Measurements from ENCODE around the gene FGF4.

DNA sequence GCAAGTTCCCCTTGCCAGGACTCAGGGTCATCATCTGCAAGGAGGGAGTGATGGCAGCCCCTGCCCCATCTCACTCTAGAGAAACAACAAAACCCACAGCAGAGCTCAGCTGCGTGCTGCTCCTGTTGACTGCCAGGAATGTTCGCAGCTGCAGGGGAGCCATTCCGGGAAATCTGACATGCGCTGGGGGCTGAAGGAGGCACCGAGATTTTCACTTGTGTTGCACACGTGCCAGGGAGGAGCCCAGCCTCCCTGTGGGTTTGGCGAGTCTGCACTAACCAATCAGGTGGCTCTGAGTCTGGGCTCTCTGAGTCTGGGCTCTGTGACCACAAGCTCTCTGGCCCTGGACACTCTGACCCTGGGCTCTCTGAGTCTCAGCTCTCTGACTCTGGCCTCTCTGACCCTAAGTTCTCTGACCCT is 33.5 kb upstream of the FGF4 start:
- no peak for TF ChIP-seq CTCF (IDR thresholded peaks at IDR 0.05; ENCODE audit: extremely low read depth in 1 of 2, insufficient read depth in 1 of 2, low read depth in 1 of 2, low read length in 2 of 2)
- TF ChIP-seq FOS (IDR thresholded peaks at IDR 0.05; ENCODE audit: borderline replicate concordance, insufficient read depth, low read length) = no peak
- TF ChIP-seq JUN (IDR thresholded peaks at IDR 0.05; ENCODE audit: borderline replicate concordance, insufficient read depth, insufficient read length, low read depth) = no peak
- no peak for TF ChIP-seq EZH2 (IDR thresholded peaks at IDR 0.05; ENCODE audit: borderline replicate concordance, low read depth, low read length, severe bottlenecking)
- no peak for TF ChIP-seq POLR2AphosphoS5 (IDR thresholded peaks at IDR 0.05; ENCODE audit: insufficient read depth, low read depth, low read length)
- no peak for TF ChIP-seq POLR2A (IDR thresholded peaks at IDR 0.05; ENCODE audit: low read depth, low read length)
- TF ChIP-seq MAX (IDR thresholded peaks at IDR 0.05; ENCODE audit: insufficient read depth, insufficient read length) = no peak
- no peak for TF ChIP-seq MYC (IDR thresholded peaks at IDR 0.05; ENCODE audit: low read depth, low read length)
- TF ChIP-seq GATA2 (IDR thresholded peaks at IDR 0.05; ENCODE audit: insufficient read depth, insufficient read length, low read depth, low read length) = no peak

Data from endothelial cell of umbilical vein (primary cell).